Calu3 (cell line): ENCODE results near the gene TFAP2A. TPM values are rescaled to one million over a fixed set of nuclear protein-coding genes. Genes with fewer than 3 reads are reported as not detected.

ENCODE experiments used
- BruUV-seq: library from RNA; stranded (reverse); fragments of 400-500 nt; replicated peaks from 2 replicates; lab custom pipeline; 2021; lab: Mats Ljungman, UMichigan
- CTCF ChIA-PET: fragments of 300-600 bp; sonication (Branson Sonifier 250); formaldehyde crosslinking; loops from one replicate; lab custom pipeline; 2022; ENCODE audit warnings: antibody characterized with exemption; lab: Charles Lee
- DNase-seq: peaks from one replicate; pipeline ENCODE4 v3.0.0; 2022
- H3K27ac Mint-ChIP-seq: one replicate; pipeline ENCODE4 v1.8.0; 2022; ENCODE audit warnings: mixed read lengths; ENCODE audit not compliant: unreplicated experiment
- H3K27me3 Mint-ChIP-seq: one replicate; pipeline ENCODE4 v1.8.0; 2022; ENCODE audit warnings: mixed read lengths; ENCODE audit not compliant: unreplicated experiment
- H3K36me3 Mint-ChIP-seq: one replicate; pipeline ENCODE4 v1.8.0; 2022; ENCODE audit warnings: mild to moderate bottlenecking, moderate library complexity, mixed read lengths; ENCODE audit not compliant: insufficient read depth, unreplicated experiment
- H3K4me1 Mint-ChIP-seq: one replicate; pipeline ENCODE4 v1.8.0; 2022; ENCODE audit warnings: mild to moderate bottlenecking, low read depth, mixed read lengths; ENCODE audit not compliant: unreplicated experiment
- H3K4me3 Mint-ChIP-seq: one replicate; pipeline ENCODE4 v1.8.0; 2022; ENCODE audit warnings: mild to moderate bottlenecking, low read depth, moderate library complexity, mixed read lengths; ENCODE audit not compliant: unreplicated experiment
- H3K9me3 Mint-ChIP-seq: one replicate; pipeline ENCODE4 v1.8.0; 2022; ENCODE audit warnings: low read depth, mixed read lengths; ENCODE audit not compliant: unreplicated experiment
- intact Hi-C: fragments of 100-400 bp; cut with micrococcal nuclease; formaldehyde crosslinking; loops from one replicate; pipeline ENCODE4 v1.10.0; 2022; ENCODE audit not compliant: unreplicated experiment
- total RNA-seq: library from RNA; stranded (reverse); gene quantifications from 2 replicates; pipeline ENCODE4 v1.2.3, GENCODE V29; 2022
- TF ChIP-seq, protein P1 (sequence below): fragments of 200-600 bp; IDR thresholded peaks from one replicate; pipeline ENCODE4 v1.8.0; 2022; ENCODE audit warnings: antibody characterized with exemption; ENCODE audit not compliant: unreplicated experiment

The TFAP2A gene
- total RNA-seq, 1 experiment from 2014 or later, result 74.7 TPM

DNA sequence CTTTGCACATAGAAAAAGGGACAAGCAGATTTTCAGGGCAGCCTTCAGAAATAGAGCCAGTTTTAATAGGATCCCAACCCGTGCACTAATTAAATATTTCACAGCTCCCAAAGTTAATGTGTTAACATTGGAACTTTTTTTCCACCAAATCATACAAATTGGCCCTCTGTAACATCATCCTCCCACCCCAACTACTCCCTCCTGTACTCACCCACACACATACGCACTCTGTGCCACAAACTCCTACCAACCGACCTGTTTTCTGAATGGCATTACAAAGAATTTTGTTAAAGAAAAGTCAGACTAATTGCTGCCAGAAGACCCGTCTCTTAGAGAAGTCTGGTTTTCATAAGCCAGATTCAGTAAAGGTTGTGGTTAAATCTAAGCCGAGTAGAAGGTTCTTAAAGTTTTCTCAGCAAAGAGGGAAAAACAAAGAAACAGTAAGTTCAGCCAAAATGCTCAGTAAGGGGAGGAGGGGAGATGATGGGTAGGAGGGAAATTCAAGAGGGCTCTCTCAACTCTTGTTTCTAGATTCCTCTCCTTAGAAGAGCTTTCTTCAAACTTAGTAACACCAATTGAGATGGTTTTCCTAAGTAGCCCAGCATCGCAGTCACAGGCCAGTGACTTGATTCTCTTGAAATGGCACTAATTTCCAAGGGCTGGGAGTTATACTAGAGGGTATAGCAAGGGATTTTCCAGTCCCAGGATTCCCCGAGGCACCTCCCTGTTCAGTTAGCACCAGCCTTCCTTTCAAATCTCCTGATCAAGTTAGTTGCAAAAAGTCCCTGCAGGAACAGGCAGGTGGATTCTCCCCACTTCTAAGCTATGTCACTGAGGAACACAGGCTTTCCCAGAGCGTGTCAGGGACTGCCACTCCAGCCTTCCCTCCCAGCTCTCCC is 27.9 kb downstream of the TFAP2A start:
- no TSS peak for BruUV-seq
- Mint-ChIP-seq H3K36me3 (peaks cover 18% of the 10 kb centered on the region), H3K27ac (no peak overlapping the region), H3K9me3 (no peaks in the 10 kb centered on the region), H3K4me1 (peaks cover 7% of the 10 kb centered on the region), H3K4me3 (no peak overlapping the region), H3K27me3 (no peaks in the 10 kb centered on the region)
- intact Hi-C loops, result no loop called here
- CTCF ChIA-PET, result interaction anchor here (0.7 kb wide), 1 partner anchor 733 kb away, joined by 3 read pairs; no protein-coding TSS in a partner anchor
- TF ChIP-seq, protein P1, sequence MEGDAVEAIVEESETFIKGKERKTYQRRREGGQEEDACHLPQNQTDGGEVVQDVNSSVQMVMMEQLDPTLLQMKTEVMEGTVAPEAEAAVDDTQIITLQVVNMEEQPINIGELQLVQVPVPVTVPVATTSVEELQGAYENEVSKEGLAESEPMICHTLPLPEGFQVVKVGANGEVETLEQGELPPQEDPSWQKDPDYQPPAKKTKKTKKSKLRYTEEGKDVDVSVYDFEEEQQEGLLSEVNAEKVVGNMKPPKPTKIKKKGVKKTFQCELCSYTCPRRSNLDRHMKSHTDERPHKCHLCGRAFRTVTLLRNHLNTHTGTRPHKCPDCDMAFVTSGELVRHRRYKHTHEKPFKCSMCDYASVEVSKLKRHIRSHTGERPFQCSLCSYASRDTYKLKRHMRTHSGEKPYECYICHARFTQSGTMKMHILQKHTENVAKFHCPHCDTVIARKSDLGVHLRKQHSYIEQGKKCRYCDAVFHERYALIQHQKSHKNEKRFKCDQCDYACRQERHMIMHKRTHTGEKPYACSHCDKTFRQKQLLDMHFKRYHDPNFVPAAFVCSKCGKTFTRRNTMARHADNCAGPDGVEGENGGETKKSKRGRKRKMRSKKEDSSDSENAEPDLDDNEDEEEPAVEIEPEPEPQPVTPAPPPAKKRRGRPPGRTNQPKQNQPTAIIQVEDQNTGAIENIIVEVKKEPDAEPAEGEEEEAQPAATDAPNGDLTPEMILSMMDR, result no peak
- no peak for DNase-seq

DNA sequence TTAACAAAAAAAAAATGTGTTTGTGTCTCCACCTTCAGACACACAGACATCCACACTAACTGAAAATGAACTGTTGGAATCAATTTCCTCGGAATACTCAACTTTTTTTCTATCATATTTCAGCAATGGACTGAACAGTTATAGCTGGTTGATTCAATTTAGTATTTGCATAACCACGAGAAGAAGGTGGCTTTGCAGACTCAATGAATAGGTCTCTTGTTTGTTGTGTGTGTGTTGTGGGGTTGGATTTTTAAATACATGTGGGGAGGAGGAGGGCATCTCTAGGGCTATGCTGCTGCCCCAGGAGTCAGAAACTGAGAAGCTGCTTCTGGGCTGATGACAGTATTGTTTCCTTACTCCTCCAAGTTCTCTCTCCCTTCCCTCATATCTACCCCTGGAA is 28.7 kb downstream of the TFAP2A start:
- H3K36me3 Mint-ChIP-seq, result peaks cover 18% of the 10 kb centered on the region
- TF ChIP-seq, protein P1, result no peak
- H3K4me3 Mint-ChIP-seq, result no peak overlapping the region
- peaks cover 7% of the 10 kb centered on the region for H3K4me1 Mint-ChIP-seq
- DNase-seq, result no peak
- BruUV-seq, result no TSS peak
- intact Hi-C loops, result no loop called here
- no peaks in the 10 kb centered on the region for H3K27me3 Mint-ChIP-seq
- H3K27ac Mint-ChIP-seq, result no peak overlapping the region
- CTCF ChIA-PET, result interaction anchor here (0.7 kb wide), 1 partner anchor 732 kb away, joined by 3 read pairs; no protein-coding TSS in a partner anchor
- H3K9me3 Mint-ChIP-seq, result no peaks in the 10 kb centered on the region

DNA sequence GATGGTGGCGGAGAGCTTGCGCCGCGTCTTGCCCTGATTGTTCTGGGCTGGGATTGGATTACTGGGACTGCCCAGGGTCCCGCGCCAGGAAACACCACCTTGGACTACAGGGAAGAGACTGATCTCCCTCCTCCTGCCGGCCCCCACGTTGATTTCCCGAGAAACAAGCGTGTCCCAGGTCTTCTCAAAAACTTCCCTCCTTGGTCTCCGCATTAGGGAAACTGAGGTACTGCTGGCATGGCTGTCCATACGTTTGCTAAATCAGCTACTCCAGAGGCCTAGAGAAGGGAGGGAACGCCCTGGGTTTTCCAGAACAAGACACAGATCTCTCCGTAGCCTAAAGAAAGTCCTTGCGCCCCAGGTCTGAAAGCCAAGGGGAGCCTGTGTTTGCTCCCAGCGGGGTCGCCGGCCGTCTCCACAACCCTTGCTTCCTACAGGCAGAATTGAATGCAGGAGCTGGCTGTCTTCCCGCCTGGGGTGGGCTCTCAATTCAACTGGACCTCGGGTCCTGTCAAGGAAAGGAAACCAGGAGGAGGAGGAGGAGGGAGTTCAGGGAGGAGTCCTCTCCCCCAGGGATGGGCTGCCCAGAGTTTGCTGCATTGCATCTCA is 29.2 kb downstream of the TFAP2A start:
- Mint-ChIP-seq H3K4me1 (peaks cover 7% of the 10 kb centered on the region), H3K9me3 (no peaks in the 10 kb centered on the region), H3K27ac (no peak overlapping the region), H3K27me3 (no peaks in the 10 kb centered on the region), H3K4me3 (no peak overlapping the region), H3K36me3 (peaks cover 18% of the 10 kb centered on the region)
- intact Hi-C loops, result no loop called here
- CTCF ChIA-PET, result no interaction called here
- TF ChIP-seq, protein P1, result no peak
- no peak for DNase-seq
- no TSS peak for BruUV-seq

DNA sequence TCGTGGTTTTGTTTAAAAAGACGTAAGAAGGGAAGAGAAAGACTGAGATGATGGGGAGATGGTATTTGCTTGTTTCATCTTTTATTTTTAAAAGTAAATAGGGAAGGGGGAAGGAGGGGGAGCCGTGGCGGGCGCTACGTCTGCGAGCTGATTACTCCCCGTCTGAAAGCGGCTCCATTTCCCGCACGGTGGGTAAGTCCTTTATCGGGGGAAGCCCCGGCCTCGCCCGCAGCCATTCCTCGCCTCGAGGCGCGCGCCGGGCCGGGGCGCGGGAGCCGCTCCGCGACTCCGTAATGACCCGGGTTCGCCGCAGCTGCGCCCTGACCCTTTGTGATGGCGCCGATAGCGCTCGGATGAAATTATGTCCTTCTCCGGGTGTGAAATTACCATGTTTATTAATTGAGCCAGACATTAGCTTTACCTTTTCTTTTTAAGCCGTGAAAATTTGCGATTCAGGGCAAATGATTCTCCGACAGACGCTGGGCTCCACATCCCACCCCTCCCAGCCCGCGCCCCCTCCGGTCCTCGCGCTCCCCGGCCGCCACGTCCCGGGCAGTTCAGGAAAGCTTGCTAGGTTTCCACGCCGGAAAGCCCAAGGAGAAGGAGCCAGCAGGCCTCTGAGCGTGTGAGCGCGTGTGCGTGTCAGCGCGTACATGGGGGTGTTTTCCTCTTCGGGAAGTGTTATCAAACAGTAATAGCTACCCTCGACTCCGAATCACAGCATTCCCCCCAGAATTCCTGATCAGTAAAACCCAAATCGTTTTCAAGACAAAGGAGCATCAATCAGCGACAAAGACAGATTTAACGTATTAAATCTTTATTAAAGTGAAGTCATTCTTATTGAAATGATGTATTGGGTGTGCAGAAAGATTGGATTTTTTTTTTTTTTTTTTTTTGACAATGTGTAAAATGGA is 30.0 kb downstream of the TFAP2A start:
- CTCF ChIA-PET, result no interaction called here
- peaks cover 15% of the 10 kb centered on the region for H3K36me3 Mint-ChIP-seq
- intact Hi-C loops, result no loop called here
- H3K27me3 Mint-ChIP-seq, result no peaks in the 10 kb centered on the region
- TF ChIP-seq, protein P1, result no peak
- H3K4me3 Mint-ChIP-seq, result peak overlapping the region; percentile 68
- H3K27ac Mint-ChIP-seq, result peak overlapping the region; percentile 9
- no peak for DNase-seq
- no TSS peak for BruUV-seq
- H3K4me1 Mint-ChIP-seq, result peaks cover 7% of the 10 kb centered on the region
- H3K9me3 Mint-ChIP-seq, result no peaks in the 10 kb centered on the region
